GM19023 (cell line): ENCODE data around the gene LRATD1.
"Not testable (repeated sequence)": the region's sequence is repeated elsewhere in the genome, so short reads cannot be mapped to it uniquely, and the experiment has no call there.

ENCODE experiments used
- ATAC-seq: cut with Tn5 transposase; IDR thresholded peaks from one replicate; pipeline ENCODE4 v1.9.1; 2021; ENCODE audit warnings: mild to moderate bottlenecking, moderate library complexity; ENCODE audit not compliant: unreplicated experiment

Gene LRATD1, protein sequence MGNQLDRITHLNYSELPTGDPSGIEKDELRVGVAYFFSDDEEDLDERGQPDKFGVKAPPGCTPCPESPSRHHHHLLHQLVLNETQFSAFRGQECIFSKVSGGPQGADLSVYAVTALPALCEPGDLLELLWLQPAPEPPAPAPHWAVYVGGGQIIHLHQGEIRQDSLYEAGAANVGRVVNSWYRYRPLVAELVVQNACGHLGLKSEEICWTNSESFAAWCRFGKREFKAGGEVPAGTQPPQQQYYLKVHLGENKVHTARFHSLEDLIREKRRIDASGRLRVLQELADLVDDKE

DNA sequence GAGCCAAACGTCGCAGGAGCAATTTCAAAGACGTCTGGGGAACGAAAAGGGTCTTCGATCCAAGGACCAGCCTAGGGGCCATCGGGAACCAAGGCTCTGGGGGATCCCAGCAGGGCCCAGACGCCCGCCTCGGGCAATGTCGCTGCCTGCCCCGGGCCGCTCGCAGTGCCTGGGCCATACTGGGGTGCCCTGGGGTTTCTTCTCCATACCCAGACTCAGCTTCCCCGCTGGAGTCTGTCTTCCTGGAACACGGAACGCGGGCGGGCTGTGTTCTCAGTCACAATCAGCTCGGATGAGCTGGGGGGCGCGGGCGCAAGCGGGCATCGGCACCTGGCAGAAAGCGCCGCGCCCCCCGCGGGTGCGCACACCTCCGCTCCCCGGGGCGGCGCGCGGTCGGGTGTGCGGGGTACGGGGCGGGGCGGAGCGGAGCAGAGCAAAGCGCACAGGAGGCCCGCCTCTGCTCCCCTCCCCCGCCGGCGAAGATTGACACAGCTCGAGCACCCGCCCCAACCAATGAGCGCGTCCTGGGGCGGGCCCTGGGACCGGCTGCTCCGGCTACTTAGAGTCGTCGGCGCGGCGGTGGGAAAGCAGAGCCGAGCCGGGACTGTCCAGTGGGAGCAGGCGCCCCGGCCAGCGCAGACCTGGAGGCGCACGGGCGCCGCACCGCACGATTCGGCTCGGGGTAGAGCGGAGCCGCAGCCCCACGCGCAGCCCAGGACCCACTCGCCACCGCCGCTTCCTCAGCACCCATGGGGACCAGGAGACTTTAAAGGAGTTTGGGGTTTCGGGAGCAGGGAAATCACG is at the start of gene LRATD1:
Gene LRATD1, plus strand, starts transcription at position 585 of the 804 bp plus-strand sequence. CDS start 1,263 bp downstream, outside the sequence.
- ATAC-seq, result no peak

DNA sequence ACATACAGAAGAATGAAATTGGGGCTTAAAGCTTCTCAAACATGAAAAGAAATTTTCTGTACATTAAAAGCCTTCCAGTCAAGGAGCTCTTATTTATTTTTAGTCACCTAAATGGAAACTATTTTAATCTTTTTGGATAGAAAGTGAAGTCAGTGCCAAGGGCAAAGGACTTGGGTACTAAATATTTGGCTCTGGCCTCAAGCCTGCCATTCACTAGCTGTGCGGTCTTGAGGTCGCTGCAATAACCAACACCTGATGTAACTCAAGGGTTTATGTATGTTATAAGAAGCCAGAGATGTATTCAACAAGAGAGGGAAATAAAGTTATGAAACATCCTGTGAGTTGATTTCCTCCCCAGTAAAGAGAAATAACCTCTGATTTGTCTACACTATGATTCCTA is 49.5 kb upstream of the LRATD1 start:
- ATAC-seq, result no peak

DNA sequence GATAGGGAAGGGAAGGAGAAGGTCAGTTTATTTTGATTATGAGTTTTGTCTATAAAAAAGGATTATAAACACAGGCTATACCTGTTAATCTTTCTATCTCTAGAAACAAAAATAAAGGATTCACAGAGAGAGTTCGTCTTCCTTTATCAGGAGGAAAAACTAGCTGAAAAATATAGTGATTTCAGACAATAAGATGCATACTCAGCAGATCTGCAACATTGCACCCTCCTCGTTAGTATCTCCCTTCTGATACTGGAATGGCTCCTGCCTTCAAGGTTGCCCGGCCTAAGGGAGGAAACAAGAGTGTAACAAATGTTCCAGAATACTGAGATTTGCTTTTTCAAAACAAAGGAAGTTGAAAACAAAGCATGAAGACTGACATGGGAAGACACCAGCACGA is 48.7 kb upstream of the LRATD1 start:
- no peak for ATAC-seq

DNA sequence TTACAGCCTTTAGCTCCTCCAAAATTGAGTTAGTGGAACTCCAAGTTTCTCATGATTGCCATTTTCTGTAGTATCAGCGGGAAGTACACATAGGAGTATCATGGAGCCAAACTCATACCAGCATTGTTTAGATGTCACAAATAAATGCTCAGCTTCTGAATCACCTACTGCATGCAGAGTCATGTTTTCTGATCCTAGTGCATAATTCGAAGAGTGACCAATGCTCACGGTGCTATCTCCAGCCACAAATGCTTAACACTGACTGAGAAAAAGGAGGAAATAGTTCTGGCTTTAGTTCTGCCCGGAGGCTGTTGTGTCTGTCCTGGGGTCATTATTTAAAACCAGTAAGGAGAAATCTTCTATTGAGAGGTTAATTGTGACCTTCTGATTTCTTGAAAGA is 45.4 kb upstream of the LRATD1 start:
- ATAC-seq, result no peak

DNA sequence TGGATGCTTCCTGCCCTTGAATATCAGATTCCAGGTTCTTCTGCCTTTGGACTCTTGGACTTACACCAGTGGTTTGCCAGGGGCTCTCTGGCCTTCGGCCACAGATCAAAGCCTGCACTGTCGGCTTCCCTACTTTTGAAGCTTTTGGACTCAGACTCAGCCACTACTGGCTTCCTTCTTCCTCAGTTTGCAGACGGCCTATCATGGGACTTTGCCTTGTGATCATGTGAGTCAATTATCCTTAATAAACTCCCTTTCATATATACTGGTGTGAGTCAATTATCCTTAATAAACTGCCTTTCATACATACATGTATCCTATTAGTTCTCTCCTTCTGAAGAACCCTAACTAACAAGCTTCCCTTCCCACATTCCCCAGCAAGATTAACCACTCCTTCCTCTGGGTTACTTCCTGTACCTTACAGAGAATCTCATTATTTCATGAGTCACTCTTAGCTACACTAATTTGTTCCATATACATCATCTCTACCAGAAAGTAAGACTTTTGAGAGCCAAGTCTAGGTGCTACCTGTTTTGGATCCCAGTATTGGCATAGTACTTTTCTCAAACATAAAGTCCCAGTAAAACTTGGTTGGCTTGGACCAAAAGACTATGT is 31.3 kb upstream of the LRATD1 start:
- no peak for ATAC-seq

DNA sequence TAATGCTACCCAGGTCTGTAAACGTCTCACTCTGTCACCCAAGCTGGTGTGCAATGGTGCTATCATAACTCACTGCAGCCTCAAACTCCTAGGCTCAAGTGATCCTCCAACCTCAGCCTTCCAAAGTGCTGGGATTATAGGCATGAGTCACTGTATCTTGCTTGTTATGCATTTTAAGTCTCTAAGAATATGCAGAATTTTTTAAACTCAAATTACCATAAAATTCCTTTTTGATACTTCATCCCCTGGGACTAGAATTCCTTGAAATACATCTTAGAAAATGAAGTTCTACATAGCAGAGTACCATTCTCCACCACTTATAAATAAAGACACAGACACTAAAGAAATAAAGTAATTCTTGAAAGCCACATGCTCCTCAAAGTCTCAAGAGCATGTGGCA is 30.2 kb upstream of the LRATD1 start:
- ATAC-seq, result no peak

DNA sequence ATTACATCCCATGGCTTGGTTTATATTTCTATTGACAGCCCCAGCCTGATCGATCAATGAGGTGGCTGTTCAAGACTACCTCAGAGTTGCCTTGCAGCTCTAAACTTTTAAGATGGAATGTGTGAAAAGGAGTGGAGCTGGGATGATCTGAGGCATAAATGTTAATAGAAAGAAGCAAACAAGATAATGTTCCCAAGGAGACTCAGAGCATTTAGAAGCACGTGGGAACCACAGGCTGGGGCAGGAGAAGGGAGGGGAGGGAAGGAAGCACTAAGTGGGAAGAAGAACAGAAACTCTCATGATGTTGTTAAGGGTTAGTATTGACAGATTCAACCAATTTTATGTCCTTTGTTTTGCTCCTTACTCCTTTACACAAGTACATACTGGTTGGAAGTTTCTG is 28.8 kb upstream of the LRATD1 start:
- no peak for ATAC-seq

DNA sequence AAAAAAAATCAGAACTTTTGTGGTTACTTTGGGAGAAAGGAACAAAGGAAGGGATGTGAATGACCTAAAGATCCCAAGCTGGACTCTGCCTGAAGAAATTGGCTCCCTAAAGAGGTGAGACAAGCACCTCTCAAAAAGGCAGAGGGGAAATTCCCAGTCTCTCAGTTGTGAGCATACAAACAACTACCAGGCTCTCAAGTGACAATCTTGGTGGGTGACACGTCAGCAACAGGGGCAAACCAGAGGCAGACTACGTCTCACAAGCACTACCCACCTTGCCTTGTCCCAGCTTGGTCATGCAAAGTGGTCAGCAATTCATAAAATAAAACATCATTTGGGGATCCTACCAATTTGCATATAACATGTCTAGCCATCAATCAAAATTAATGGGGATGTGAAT is 24.3 kb upstream of the LRATD1 start:
- ATAC-seq, result no peak

DNA sequence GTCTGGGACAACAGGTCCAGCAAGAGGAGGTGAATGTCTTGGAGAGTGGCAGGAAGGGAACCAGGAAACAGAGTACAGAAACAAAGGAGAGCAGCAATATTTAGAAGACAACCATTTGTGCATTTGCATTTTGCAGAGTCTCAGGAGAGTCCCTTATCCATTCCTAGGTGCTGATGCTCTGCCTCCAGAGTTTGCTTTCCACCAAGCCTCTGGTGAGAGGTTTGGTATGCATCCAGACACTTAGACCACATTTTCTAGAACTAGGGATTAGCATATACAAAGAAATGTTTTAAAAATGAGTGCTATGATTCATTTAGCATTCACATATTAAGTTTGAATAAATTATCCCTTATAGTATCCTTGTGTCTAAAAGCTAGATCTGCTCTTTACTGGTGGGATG is 18.5 kb upstream of the LRATD1 start:
- no peak for ATAC-seq

DNA sequence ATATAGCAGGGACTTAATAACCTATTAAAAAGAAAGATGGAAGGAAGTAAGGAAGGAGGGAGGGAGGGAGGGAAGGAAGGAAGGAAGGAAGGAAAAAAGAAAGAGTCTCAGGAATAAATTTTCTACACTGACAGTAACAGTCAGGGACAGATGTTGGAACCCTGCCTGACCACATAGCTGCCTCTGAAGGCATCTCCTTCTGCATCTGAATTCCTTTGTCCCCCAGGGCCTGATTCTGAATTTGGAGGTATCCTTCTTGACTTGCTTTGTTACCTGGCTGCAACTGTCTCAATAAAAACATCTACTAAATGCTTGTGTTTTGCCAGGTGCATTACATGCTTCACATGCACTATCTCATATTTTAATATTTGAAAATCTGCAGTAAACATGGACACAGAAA is 17.4 kb upstream of the LRATD1 start:
- ATAC-seq, result no peak

DNA sequence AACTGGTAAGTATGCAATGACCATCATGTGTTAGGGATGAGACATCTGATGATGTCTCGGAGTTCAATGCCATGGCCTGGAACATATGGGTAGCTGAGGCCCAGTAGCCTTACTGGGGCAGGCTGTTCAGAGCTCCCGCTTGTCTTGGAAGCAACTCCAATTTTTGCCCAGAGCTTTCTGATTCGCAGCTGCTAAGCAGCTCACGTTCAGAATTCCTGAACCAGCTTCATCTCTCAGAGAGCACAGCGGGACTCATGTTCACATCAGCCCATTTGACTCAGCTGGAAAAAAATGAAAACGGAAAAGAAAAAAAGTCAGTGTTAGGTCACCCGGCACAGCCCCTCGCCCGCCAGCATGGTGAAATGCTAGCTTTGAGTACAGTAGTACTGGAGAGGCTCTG is 16.8 kb upstream of the LRATD1 start:
- no peak for ATAC-seq

DNA sequence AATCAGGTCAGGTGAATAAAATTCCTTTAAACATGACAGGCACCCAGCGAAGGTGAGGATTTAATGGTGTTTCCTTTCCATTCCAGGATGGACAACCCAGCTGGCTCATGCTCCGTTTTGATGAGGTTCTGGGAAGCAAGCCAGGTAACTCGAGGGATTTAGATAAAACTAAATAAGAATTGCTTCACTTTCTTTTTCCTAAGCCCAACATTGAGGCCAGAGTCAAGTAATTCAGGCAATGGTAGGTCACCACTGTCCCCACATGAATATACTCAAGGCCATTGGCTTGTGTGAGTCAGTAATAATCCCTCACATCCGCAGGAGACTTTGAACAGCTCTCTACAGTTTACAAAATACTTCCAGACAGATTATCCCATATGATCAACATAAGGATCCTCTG is 16.2 kb upstream of the LRATD1 start:
- ATAC-seq, result no peak

DNA sequence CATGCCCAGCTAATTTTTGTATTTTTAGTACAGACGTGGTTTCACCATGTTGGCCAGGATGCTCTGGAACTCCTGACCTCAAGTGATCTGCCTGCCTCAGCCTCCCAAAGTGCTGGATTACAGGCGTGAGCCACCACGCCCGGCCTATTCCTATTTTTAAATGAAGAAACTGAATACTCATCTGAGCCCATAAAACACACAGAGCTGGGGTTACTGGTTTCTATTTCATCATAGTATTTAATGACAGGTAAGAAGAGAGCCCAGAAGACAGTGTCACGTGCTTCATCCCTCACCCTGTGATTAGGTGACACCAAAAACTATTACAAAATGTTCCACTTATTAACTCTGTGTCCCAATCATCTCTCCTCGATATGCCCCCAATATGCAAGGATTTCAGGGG is 15.6 kb upstream of the LRATD1 start:
- ATAC-seq, result no peak

DNA sequence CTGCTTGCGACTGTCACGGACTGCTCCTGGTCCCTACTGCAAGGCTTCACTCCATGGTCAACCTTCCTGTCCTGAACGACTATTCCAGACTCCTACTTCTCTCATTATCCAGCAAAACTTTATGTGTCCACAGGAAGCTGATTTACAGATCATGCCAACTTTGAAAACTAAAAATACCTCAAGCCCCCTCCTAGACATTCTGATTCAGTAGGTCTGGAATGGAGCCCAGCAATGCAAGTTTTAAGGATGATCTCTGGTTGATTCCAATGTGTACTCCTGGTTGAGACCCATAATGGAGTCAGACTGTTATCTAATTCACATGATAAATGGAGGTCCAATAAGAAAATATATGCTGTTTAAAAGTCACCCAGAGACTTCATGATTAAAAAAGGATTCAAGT is 13.1 kb upstream of the LRATD1 start:
- ATAC-seq, result no peak

DNA sequence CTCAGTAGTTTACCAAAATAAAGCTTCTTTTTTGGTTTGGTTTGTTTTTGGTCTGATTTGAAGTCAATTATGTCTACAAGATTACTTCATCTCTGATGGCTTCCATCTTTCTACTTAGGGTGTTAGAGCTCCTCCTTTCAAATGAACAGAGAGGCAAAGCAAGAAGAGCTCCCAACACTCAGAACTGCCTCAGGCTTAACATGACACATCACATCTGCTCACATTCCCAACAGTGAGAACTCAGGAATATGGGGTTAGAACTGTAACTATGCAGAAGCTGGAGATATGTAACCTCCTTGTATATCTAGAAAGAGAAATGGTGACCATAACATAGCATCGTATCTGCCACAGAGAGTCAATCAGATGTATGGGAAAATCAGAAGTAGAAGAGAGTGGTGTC is 11.4 kb upstream of the LRATD1 start:
- no peak for ATAC-seq

DNA sequence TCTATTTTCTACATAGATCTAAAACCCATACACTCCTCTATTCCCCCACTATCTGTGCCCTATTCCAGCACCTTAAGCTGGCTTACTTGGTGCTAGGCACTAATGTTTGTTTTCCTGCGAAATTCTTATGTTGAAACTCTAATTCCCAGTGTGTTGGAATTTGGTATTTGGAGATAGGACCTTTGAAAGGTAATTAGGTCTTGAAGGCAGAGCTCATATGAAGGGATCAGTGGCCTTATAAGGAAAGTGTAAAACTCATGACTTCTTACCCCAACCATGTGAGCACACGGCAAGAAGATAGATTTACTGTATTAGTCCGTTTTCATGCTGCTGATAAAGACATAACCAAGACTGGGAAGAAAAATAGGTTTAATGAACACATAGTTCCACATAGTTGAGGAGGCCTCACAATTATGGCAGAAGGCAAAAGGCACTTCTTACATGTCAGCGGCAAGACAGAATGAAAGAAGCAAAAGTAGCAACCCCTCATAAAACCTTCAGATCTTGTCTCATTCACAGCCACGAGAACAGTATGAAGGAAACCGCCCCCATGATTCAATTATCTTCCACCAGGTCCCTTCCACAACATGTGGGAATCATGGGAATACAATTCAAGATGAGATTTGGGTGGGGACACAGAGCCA is 10.5 kb upstream of the LRATD1 start:
- ATAC-seq, result no peak

DNA sequence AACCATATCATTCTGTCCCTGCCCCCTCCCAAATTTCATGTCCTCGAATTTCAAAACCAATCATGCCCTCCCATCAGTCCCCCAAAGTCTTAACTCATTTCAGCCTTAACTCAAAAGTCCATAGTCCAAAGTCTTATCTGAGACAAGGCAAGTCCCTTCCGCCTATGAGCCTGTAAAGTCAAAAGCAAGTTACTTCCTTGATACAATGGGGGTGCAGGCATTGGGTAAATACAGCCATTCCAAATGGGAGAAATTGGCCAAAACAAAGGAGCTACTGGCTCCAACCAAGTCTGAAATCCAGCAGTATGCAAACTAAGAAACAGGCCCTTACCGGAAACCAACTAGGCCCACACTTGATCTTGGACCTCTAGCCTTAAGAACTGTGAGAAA is 10.0 kb upstream of the LRATD1 start:
- ATAC-seq, result not testable (repeated sequence)

DNA sequence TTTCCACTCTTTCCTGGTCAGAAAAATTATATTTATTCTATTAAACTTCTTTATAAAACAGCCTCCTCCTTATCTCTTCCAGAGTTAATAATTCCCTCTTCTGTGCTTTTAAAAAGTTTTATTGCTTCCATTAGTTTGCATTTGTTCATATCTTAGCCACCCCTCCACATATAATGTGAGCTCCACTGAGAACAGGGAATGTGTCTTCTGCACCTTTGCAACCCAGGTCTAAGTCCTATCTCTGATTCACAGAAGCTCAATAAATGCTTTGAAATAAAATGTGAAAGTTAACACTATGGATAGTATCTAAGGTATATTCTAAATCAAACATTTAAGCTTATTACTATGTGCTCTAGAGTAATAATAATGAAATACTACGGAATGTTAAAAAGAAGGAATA is 9.3 kb upstream of the LRATD1 start:
- no peak for ATAC-seq

DNA sequence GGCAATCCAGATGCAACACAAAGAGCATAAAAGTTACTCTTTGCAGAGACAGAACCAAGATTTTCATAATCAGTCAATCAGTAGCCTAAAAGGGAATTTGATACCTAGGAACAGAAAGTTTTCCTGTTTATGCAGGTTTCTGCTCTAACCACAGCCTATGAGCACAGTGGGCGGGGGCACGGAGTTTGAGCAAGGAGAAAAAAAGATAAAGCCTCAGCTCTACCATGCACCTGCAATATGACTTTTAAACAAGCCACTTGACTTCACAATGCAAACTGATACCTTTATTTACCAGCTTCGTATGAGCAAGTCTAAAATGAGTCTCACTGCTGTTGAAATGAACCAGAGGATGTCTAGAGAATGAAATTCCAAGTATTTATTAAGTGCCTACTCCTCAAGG is 5.6 kb upstream of the LRATD1 start:
- no peak for ATAC-seq

DNA sequence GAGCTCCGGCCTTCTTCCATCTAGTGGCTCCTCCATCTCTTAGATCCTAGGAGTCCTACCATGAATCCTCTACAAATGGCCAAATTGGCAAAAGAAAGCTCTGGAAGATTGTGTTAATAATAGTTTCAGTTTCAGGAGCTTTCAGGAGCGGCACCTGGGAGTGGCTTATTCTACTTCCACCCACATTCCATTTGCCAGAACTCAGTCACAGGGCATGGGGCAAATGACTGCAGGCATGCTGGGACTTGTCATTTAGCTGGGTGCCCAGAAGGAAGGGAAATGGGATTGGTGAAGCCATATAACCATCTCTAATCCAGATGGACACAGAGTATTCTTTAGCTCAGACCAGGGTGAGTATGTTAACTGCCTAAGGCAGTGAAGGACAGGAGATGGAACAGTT is 3.6 kb upstream of the LRATD1 start:
- ATAC-seq, result no peak

DNA sequence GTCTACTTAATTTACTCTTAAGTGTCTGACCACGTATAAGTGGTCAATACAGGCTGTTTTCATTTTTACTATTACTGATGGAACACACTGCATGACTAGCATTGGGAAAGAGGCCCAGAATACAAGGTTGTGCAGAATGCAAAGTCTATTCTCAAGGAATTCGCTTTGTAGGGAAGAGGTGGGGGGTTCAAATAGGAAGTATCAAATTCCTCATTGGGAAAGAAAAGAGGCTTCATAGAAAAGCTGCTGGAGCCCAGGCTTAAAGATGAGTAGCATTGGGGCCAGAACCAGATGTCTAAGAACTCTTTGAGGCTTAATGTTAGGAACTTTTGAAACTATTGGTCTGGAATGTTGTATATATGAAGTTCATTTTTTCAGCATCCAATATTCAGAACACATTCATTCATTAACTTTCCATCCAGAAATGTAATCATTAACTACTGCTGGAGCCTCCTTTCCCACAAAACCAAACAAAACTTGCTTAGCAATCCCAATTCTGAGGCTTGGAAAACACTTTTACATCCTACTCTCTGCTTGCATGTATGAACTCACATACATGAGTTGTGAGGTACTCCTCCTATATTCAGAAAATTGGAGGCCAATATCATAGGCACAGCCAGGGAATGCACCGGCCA is 994 bp upstream of the LRATD1 start:
- ATAC-seq, result no peak
